ENCODE results near the gene CALR.

- no peak for TF ChIP-seq ELF4 (CRISPR knock-in tag; IDR thresholded peaks at IDR 0.05; ENCODE audit: low read depth)
- TF ChIP-seq E2F4 (CRISPR knock-in tag; IDR thresholded peaks at IDR 0.05; ENCODE audit: borderline replicate concordance, low read depth) = no peak
- TF ChIP-seq CTCF (IDR thresholded peaks at IDR 0.05) = no peak
- TF ChIP-seq FOXJ3 (CRISPR knock-in tag; IDR thresholded peaks at IDR 0.05; ENCODE audit: borderline replicate concordance) = no peak
- TF ChIP-seq ESRRA (CRISPR knock-in tag; IDR thresholded peaks at IDR 0.05; ENCODE audit: borderline replicate concordance) = no peak
These were observed 5.8 kb downstream of the CALR start for GRCh38 chr19:12944104-12944674.
